ENCODE data around the gene LSAMP.

The LSAMP gene

DNA sequence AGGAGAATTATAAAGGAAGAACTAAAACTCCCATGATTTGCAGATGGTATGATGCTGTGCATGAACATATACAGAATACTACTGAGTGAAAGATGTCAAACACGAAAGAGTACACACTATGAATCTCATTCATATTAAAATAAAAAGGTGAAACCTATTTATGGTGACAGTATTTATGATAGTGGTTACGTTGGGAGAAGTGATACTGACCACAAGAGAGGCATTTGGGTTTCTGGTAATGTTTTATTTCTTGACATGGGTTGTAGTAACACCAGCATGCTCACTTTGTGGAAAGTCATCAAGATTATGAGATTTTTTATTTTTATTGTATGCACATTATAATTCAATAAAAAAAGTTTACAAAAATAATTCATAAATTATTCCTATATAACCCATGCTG is 498.0 kb downstream of the LSAMP start:
- no peaks in the 10 kb centered on the region for H4K20me1 ChIP-seq (ENCODE audit: low read depth, low read length)
- H3K9me2 ChIP-seq (replicated peaks; ENCODE audit: insufficient read depth, low read length), result no peaks in the 10 kb centered on the region
- no peaks in the 10 kb centered on the region for H3K36me3 ChIP-seq (ENCODE audit: low read length)
- H3F3A ChIP-seq (ENCODE audit: insufficient read depth), result no peaks in the 10 kb centered on the region
- H2AFZ ChIP-seq (ENCODE audit: low read depth, low read length, severe bottlenecking), result no peak overlapping the region
- no peaks in the 10 kb centered on the region for H3K79me2 ChIP-seq (ENCODE audit: insufficient read depth, low read length)
- H3K4me2 ChIP-seq (ENCODE audit: low read depth, low read length, poor library complexity, severe bottlenecking), result no peak overlapping the region
- H3K27ac ChIP-seq (ENCODE audit: low read depth, low read length), result no peak overlapping the region
- TF ChIP-seq EZH2phosphoT487 (conservative IDR thresholded peaks at IDR 0.05; ENCODE audit: low read length), result no peak
- TF ChIP-seq, protein P1, sequence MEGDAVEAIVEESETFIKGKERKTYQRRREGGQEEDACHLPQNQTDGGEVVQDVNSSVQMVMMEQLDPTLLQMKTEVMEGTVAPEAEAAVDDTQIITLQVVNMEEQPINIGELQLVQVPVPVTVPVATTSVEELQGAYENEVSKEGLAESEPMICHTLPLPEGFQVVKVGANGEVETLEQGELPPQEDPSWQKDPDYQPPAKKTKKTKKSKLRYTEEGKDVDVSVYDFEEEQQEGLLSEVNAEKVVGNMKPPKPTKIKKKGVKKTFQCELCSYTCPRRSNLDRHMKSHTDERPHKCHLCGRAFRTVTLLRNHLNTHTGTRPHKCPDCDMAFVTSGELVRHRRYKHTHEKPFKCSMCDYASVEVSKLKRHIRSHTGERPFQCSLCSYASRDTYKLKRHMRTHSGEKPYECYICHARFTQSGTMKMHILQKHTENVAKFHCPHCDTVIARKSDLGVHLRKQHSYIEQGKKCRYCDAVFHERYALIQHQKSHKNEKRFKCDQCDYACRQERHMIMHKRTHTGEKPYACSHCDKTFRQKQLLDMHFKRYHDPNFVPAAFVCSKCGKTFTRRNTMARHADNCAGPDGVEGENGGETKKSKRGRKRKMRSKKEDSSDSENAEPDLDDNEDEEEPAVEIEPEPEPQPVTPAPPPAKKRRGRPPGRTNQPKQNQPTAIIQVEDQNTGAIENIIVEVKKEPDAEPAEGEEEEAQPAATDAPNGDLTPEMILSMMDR (IDR thresholded peaks at IDR 0.05; ENCODE audit: insufficient read depth, low read length, poor library complexity, severe bottlenecking), result no peak
- H3K27me3 ChIP-seq (ENCODE audit: low read length), result no peaks in the 10 kb centered on the region
- no peak overlapping the region for H3K4me3 ChIP-seq (ENCODE audit: insufficient read depth, low read length, poor library complexity, severe bottlenecking)
- no peak overlapping the region for H3K9ac ChIP-seq (ENCODE audit: low read length)
- H3K9me3 ChIP-seq (ENCODE audit: insufficient read depth, low read length), result no peaks in the 10 kb centered on the region

DNA sequence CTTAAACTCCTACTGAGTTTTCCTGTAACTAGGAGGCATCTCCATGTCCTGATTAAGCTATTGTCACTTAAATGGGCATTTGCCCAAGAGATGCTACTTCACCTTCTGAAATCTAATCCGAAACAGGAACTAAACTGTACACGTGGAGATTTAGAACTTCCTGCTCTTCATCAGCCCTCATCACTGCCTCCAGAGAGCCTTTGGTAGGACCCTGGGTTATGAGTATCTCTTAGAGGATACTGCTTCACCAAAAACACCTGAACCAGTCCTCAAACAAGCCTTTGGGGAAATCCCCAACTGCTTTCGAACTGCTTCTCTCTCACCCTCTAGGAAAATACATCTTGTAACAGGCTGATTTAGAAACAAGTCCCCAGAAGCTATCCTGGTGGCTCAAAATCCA is 501.7 kb downstream of the LSAMP start:
- Histone ChIP-seq H3K27ac (ENCODE audit: low read depth, low read length) (no peak overlapping the region), H3K9me2 (replicated peaks; ENCODE audit: insufficient read depth, low read length) (no peaks in the 10 kb centered on the region), H3K79me2 (ENCODE audit: insufficient read depth, low read length) (no peaks in the 10 kb centered on the region), H4K20me1 (ENCODE audit: low read depth, low read length) (no peaks in the 10 kb centered on the region), H3K9me3 (ENCODE audit: insufficient read depth, low read length) (no peaks in the 10 kb centered on the region), H3K9ac (ENCODE audit: low read length) (no peak overlapping the region), H3F3A (ENCODE audit: insufficient read depth) (no peaks in the 10 kb centered on the region), H3K27me3 (ENCODE audit: low read length) (no peaks in the 10 kb centered on the region), H3K4me2 (ENCODE audit: low read depth, low read length, poor library complexity, severe bottlenecking) (no peak overlapping the region), H3K4me3 (ENCODE audit: insufficient read depth, low read length, poor library complexity, severe bottlenecking) (no peak overlapping the region), H2AFZ (ENCODE audit: low read depth, low read length, severe bottlenecking) (no peak overlapping the region), H3K36me3 (ENCODE audit: low read length) (no peaks in the 10 kb centered on the region)
- TF ChIP-seq, protein P1 (IDR thresholded peaks at IDR 0.05; ENCODE audit: insufficient read depth, low read length, poor library complexity, severe bottlenecking), result no peak
- TF ChIP-seq EZH2phosphoT487 (conservative IDR thresholded peaks at IDR 0.05; ENCODE audit: low read length), result no peak

DNA sequence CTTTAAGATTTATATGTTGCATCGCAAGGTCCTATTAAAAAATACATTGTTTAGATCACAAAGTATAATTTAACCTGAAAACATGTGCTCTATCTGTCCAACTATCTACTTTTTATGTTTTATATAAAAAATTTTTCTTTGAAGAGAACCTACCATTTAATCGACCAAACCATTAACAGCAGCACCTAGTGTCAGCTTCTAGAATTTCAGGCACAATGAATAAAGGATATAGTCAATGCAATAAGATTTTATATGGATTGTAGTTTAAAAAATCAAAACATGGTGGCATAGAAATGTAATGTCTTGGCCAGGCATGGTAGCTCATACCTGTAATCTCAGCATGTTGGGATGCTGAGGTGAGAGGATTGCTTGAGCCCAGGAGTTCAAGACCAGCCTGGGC is 508.2 kb downstream of the LSAMP start:
- Histone ChIP-seq H3K27ac (ENCODE audit: low read depth, low read length) (no peak overlapping the region), H3K9me3 (ENCODE audit: insufficient read depth, low read length) (no peaks in the 10 kb centered on the region), H3K36me3 (ENCODE audit: low read length) (no peaks in the 10 kb centered on the region), H3K79me2 (ENCODE audit: insufficient read depth, low read length) (no peaks in the 10 kb centered on the region), H3K9me2 (replicated peaks; ENCODE audit: insufficient read depth, low read length) (no peaks in the 10 kb centered on the region), H3K27me3 (ENCODE audit: low read length) (no peaks in the 10 kb centered on the region), H3K9ac (ENCODE audit: low read length) (no peak overlapping the region), H3K4me3 (ENCODE audit: insufficient read depth, low read length, poor library complexity, severe bottlenecking) (no peak overlapping the region), H3F3A (ENCODE audit: insufficient read depth) (no peaks in the 10 kb centered on the region), H2AFZ (ENCODE audit: low read depth, low read length, severe bottlenecking) (no peak overlapping the region), H3K4me2 (ENCODE audit: low read depth, low read length, poor library complexity, severe bottlenecking) (no peak overlapping the region), H4K20me1 (ENCODE audit: low read depth, low read length) (no peaks in the 10 kb centered on the region)
- TF ChIP-seq, protein P1 (IDR thresholded peaks at IDR 0.05; ENCODE audit: insufficient read depth, low read length, poor library complexity, severe bottlenecking), result peak; percentile 24
- no peak for TF ChIP-seq EZH2phosphoT487 (conservative IDR thresholded peaks at IDR 0.05; ENCODE audit: low read length)
